ENCODE results near the gene GNAQ. TPM values are rescaled to one million over a fixed set of nuclear protein-coding genes. Genes with fewer than 3 reads are reported as not detected.
"Not testable (repeated sequence)": the region's sequence is repeated elsewhere in the genome, so short reads cannot be mapped to it uniquely, and the experiment has no call there.

GNAQ gene
- total RNA-seq, 2 donors from 2014 or later = 15.8 to 22.1 TPM

GRCh38 chr9:77879437-77879943, 152.1 kb downstream of the GNAQ start:
- no peak for DNase-seq
- no peak overlapping the region for H3K4me3 ChIP-seq
- peak; percentile 40 for ATAC-seq
- 41 to 56% methylated on average over 8 of the region's 8 CpGs for WGBS, 2 donors
- no peaks in the 10 kb centered on the region for H3K27me3 ChIP-seq
- H3K36me3 ChIP-seq (replicated peaks in 1 of 2; ENCODE audit: insufficient read depth in 1 of 2, low read depth in 2 of 2) = no peaks in the 10 kb centered on the region
- TF ChIP-seq CTCF (IDR thresholded peaks at IDR 0.05) = no peak
- no peak for TF ChIP-seq POLR2A (IDR thresholded peaks at IDR 0.05)
- H3K27ac ChIP-seq = peak overlapping the region in 2 of 4 donors; percentile 17 to 52
- H3K9me3 ChIP-seq = no peaks in the 10 kb centered on the region
- intact Hi-C loops (cut with DNase I) = no loop called here
- peaks cover 25% of the 10 kb centered on the region for H3K4me1 ChIP-seq

GRCh38 chr9:77878793-77879192, 152.8 kb downstream of the GNAQ start:
- 88 to 90% methylated on average over 5 of the region's 5 CpGs for WGBS, 2 donors
- ATAC-seq; H3K36me3 ChIP-seq (replicated peaks in 1 of 2; ENCODE audit: insufficient read depth in 1 of 2, low read depth in 2 of 2); H3K4me3 ChIP-seq; H3K27ac ChIP-seq; H3K9me3 ChIP-seq; H3K27me3 ChIP-seq; DNase-seq; intact Hi-C loops (cut with DNase I): not testable (repeated sequence)
- H3K4me1 ChIP-seq = peaks cover 25% of the 10 kb centered on the region

- DNase-seq (no peak), ATAC-seq (no peak)
- H3K27ac ChIP-seq = no peak overlapping the region
- no peak for TF ChIP-seq CTCF (IDR thresholded peaks at IDR 0.05)
- TF ChIP-seq POLR2A (IDR thresholded peaks at IDR 0.05) = no peak
- H3K4me1 ChIP-seq = peaks cover 25% of the 10 kb centered on the region
- no peak overlapping the region for H3K4me3 ChIP-seq
- no peaks in the 10 kb centered on the region for H3K9me3 ChIP-seq
- 94 to 95% methylated on average over 1 of the region's 1 CpG for whole genome bisulfite sequencing, 2 donors
- no peaks in the 10 kb centered on the region for H3K27me3 ChIP-seq
- H3K36me3 ChIP-seq (replicated peaks in 1 of 2; ENCODE audit: insufficient read depth in 1 of 2, low read depth in 2 of 2) = no peaks in the 10 kb centered on the region
- intact Hi-C loops (cut with DNase I) = no loop called here
These were observed 153.6 kb downstream of the GNAQ start for GRCh38 chr9:77877976-77878375.

GRCh38 chr9:77876590-77876989, 155.0 kb downstream of the GNAQ start:
- intact Hi-C loops (cut with DNase I) = no loop called here
- no peak overlapping the region for H3K27ac ChIP-seq
- peaks cover 25% of the 10 kb centered on the region for H3K4me1 ChIP-seq

GRCh38 chr9:77876091-77876490, 155.5 kb downstream of the GNAQ start:
- Histone ChIP-seq H3K36me3 (replicated peaks in 1 of 2; ENCODE audit: insufficient read depth in 1 of 2, low read depth in 2 of 2) (no peaks in the 10 kb centered on the region), H3K4me3 (no peak overlapping the region), H3K27ac (no peak overlapping the region), H3K9me3 (no peaks in the 10 kb centered on the region), H3K4me1 (peaks cover 25% of the 10 kb centered on the region), H3K27me3 (no peaks in the 10 kb centered on the region)
- ATAC-seq = no peak
- TF ChIP-seq POLR2A (IDR thresholded peaks at IDR 0.05) = no peak
- no peak for TF ChIP-seq CTCF (IDR thresholded peaks at IDR 0.05)
- intact Hi-C loops (cut with DNase I) = no loop called here
- WGBS, 2 donors = 36 to 39% methylated on average over 2 of the region's 2 CpGs
- no peak for DNase-seq

More at GRCh38 chr9:77876590-77876989, 155.0 kb downstream of the GNAQ start:
- DNase-seq = no peak
- TF ChIP-seq POLR2A (IDR thresholded peaks at IDR 0.05) (no peak), CTCF (IDR thresholded peaks at IDR 0.05) (no peak)
- ATAC-seq = no peak
- 44 to 53% methylated on average over 3 of the region's 3 CpGs for WGBS, 2 donors
- Histone ChIP-seq H3K4me3 (no peak overlapping the region), H3K36me3 (replicated peaks in 1 of 2; ENCODE audit: insufficient read depth in 1 of 2, low read depth in 2 of 2) (no peaks in the 10 kb centered on the region), H3K9me3 (no peaks in the 10 kb centered on the region), H3K27me3 (no peaks in the 10 kb centered on the region)

All from body of pancreas (tissue), 4 donors.